ENCODE data around the gene UNC5A. TPM values are rescaled to one million over a fixed set of nuclear protein-coding genes. Genes with fewer than 3 reads are reported as not detected.

Gene UNC5A
- total and polyA plus RNA-seq, 7 experiments from 2014 or later = not detected

GRCh38 chr5:176847726-176848290 is 37.4 kb downstream of the UNC5A start:
- POLR2A ChIA-PET = no interaction called here
- H3K4me3 ChIP-seq (ENCODE audit: low read length) = no peak overlapping the region
- intact Hi-C loops (cut with micrococcal nuclease) = no loop called here

GRCh38 chr5:176848651-176849050 is 38.3 kb downstream of the UNC5A start:
- Mint-ChIP-seq H3K9me3 (no peaks in the 10 kb centered on the region), H3K4me1 (peaks cover 0 to 3% (median 0%) of the 10 kb centered on the region in 7 donors), H3K27ac (no peak overlapping the region), H3K36me3 (no peaks in the 10 kb centered on the region), H3K4me3 (no peak overlapping the region), H3K27me3 (peaks cover 9 to 46% (median 23%) of the 10 kb centered on the region in 5 donors)
- DNase-seq (no peak), ATAC-seq (no peak)
- Histone ChIP-seq H3K27ac (ENCODE audit: low read depth, low read length) (no peak overlapping the region), H3K27me3 (ENCODE audit: control insufficient read depth in 2 of 2, insufficient read depth in 2 of 2, low read length in 2 of 2) (no peaks in the 10 kb centered on the region), H3K4me1 (ENCODE audit: control insufficient read depth in 2 of 2, insufficient read depth in 2 of 2, low read length in 2 of 2) (no peaks in the 10 kb centered on the region), H3K4me3 (ENCODE audit: low read length) (no peak overlapping the region), H3K9me3 (ENCODE audit: control insufficient read depth in 2 of 3, low read length in 3 of 3) (no peaks in the 10 kb centered on the region), H3K36me3 (ENCODE audit: control insufficient read depth in 2 of 3, insufficient read depth in 3 of 3, low read length in 3 of 3) (no peaks in the 10 kb centered on the region)
- CTCF ChIA-PET = no interaction called here
- POLR2A ChIA-PET = no interaction called here
- intact Hi-C loops (cut with micrococcal nuclease) = no loop called here

More at GRCh38 chr5:176847726-176848290, 37.4 kb downstream of the UNC5A start:
- Mint-ChIP-seq H3K4me3 (no peak overlapping the region), H3K4me1 (peaks cover 0 to 3% (median 0%) of the 10 kb centered on the region in 7 donors), H3K36me3 (no peaks in the 10 kb centered on the region), H3K27ac (no peak overlapping the region), H3K27me3 (peaks cover 9 to 45% (median 23%) of the 10 kb centered on the region in 5 donors), H3K9me3 (no peaks in the 10 kb centered on the region)
- no peaks in the 10 kb centered on the region for H3K36me3 ChIP-seq (ENCODE audit: control insufficient read depth in 2 of 3, insufficient read depth in 3 of 3, low read length in 3 of 3)
- ATAC-seq (no peak), DNase-seq (no peak)
- no peaks in the 10 kb centered on the region for H3K27me3 ChIP-seq (ENCODE audit: control insufficient read depth in 2 of 2, insufficient read depth in 2 of 2, low read length in 2 of 2)
- no peak overlapping the region for H3K27ac ChIP-seq (ENCODE audit: low read depth, low read length)
- no peaks in the 10 kb centered on the region for H3K4me1 ChIP-seq (ENCODE audit: control insufficient read depth in 2 of 2, insufficient read depth in 2 of 2, low read length in 2 of 2)
- CTCF ChIA-PET = no interaction called here
- no peaks in the 10 kb centered on the region for H3K9me3 ChIP-seq (ENCODE audit: control insufficient read depth in 2 of 3, low read length in 3 of 3)

GRCh38 chr5:176849611-176850227 is 39.4 kb downstream of the UNC5A start:
- Histone ChIP-seq H3K9me3 (ENCODE audit: control insufficient read depth in 2 of 3, low read length in 3 of 3) (no peaks in the 10 kb centered on the region), H3K4me1 (ENCODE audit: control insufficient read depth in 2 of 2, insufficient read depth in 2 of 2, low read length in 2 of 2) (no peaks in the 10 kb centered on the region), H3K36me3 (ENCODE audit: control insufficient read depth in 2 of 3, insufficient read depth in 3 of 3, low read length in 3 of 3) (no peaks in the 10 kb centered on the region), H3K4me3 (ENCODE audit: low read length) (no peak overlapping the region), H3K27ac (ENCODE audit: low read depth, low read length) (no peak overlapping the region), H3K27me3 (ENCODE audit: control insufficient read depth in 2 of 2, insufficient read depth in 2 of 2, low read length in 2 of 2) (no peaks in the 10 kb centered on the region)
- H3K4me1 Mint-ChIP-seq = peaks cover 0 to 3% (median 0%) of the 10 kb centered on the region in 7 donors
- ATAC-seq = no peak
- CTCF ChIA-PET = no interaction called here
- intact Hi-C loops (cut with micrococcal nuclease) = no loop called here
- no peak for DNase-seq
- no peak overlapping the region for H3K4me3 Mint-ChIP-seq
- POLR2A ChIA-PET = interaction anchor here (0.6 kb wide), 1 partner anchor 168 kb away, joined by 3 read pairs; no protein-coding TSS in a partner anchor
- H3K36me3 Mint-ChIP-seq = no peaks in the 10 kb centered on the region
- H3K9me3 Mint-ChIP-seq = no peaks in the 10 kb centered on the region
- no peak overlapping the region for H3K27ac Mint-ChIP-seq
- peaks cover 9 to 40% (median 23%) of the 10 kb centered on the region in 5 donors for H3K27me3 Mint-ChIP-seq

- Mint-ChIP-seq H3K36me3 (no peaks in the 10 kb centered on the region), H3K9me3 (no peaks in the 10 kb centered on the region), H3K4me1 (peaks cover 0 to 3% (median 0%) of the 10 kb centered on the region in 7 donors), H3K27me3 (peaks cover 6 to 33% (median 16%) of the 10 kb centered on the region in 5 donors), H3K4me3 (no peak overlapping the region), H3K27ac (no peak overlapping the region)
- no peak for DNase-seq
- Histone ChIP-seq H3K9me3 (ENCODE audit: control insufficient read depth in 2 of 3, low read length in 3 of 3) (no peaks in the 10 kb centered on the region), H3K4me3 (ENCODE audit: low read length) (no peak overlapping the region), H3K27ac (ENCODE audit: low read depth, low read length) (no peak overlapping the region), H3K4me1 (ENCODE audit: control insufficient read depth in 2 of 2, insufficient read depth in 2 of 2, low read length in 2 of 2) (no peaks in the 10 kb centered on the region), H3K27me3 (ENCODE audit: control insufficient read depth in 2 of 2, insufficient read depth in 2 of 2, low read length in 2 of 2) (no peaks in the 10 kb centered on the region), H3K36me3 (ENCODE audit: control insufficient read depth in 2 of 3, insufficient read depth in 3 of 3, low read length in 3 of 3) (no peaks in the 10 kb centered on the region)
- no peak for ATAC-seq
- ChIA-PET CTCF (no interaction called here), POLR2A (no interaction called here)
- intact Hi-C loops (cut with micrococcal nuclease) = no loop called here
These were observed 40.2 kb downstream of the UNC5A start for GRCh38 chr5:176850371-176851245.

GRCh38 chr5:176851380-176851779 is 41.0 kb downstream of the UNC5A start:
- H3K9me3 ChIP-seq (ENCODE audit: control insufficient read depth in 2 of 3, low read length in 3 of 3) = no peaks in the 10 kb centered on the region
- no peak for ATAC-seq
- Mint-ChIP-seq H3K36me3 (no peaks in the 10 kb centered on the region), H3K27ac (no peak overlapping the region), H3K27me3 (peaks cover 0 to 25% (median 12%) of the 10 kb centered on the region in 5 donors), H3K4me3 (no peak overlapping the region), H3K9me3 (no peaks in the 10 kb centered on the region), H3K4me1 (peaks cover 0 to 3% (median 0%) of the 10 kb centered on the region in 7 donors)
- ChIA-PET POLR2A (interaction anchor here (0.6 kb wide), 1 partner anchor 1450 kb away, joined by 4 read pairs; no protein-coding TSS in a partner anchor), CTCF (no interaction called here)
- H3K4me1 ChIP-seq (ENCODE audit: control insufficient read depth in 2 of 2, insufficient read depth in 2 of 2, low read length in 2 of 2) = no peaks in the 10 kb centered on the region
- no peak overlapping the region for H3K4me3 ChIP-seq (ENCODE audit: low read length)
- H3K36me3 ChIP-seq (ENCODE audit: control insufficient read depth in 2 of 3, insufficient read depth in 3 of 3, low read length in 3 of 3) = no peaks in the 10 kb centered on the region
- H3K27me3 ChIP-seq (ENCODE audit: control insufficient read depth in 2 of 2, insufficient read depth in 2 of 2, low read length in 2 of 2) = no peaks in the 10 kb centered on the region
- intact Hi-C loops (cut with micrococcal nuclease) = no loop called here
- no peak for DNase-seq
- H3K27ac ChIP-seq (ENCODE audit: low read depth, low read length) = no peak overlapping the region

- ChIA-PET CTCF (no interaction called here), POLR2A (interaction anchor here (0.6 kb wide), 1 partner anchor 1450 kb away, joined by 4 read pairs; no protein-coding TSS in a partner anchor)
- intact Hi-C loops (cut with micrococcal nuclease) = no loop called here
- Mint-ChIP-seq H3K36me3 (no peaks in the 10 kb centered on the region), H3K27me3 (peaks cover 0 to 26% (median 13%) of the 10 kb centered on the region in 5 donors), H3K9me3 (no peaks in the 10 kb centered on the region), H3K4me3 (no peak overlapping the region), H3K27ac (no peak overlapping the region), H3K4me1 (peaks cover 0 to 3% (median 0%) of the 10 kb centered on the region in 7 donors)
- Histone ChIP-seq H3K4me1 (ENCODE audit: control insufficient read depth in 2 of 2, insufficient read depth in 2 of 2, low read length in 2 of 2) (no peaks in the 10 kb centered on the region), H3K27me3 (ENCODE audit: control insufficient read depth in 2 of 2, insufficient read depth in 2 of 2, low read length in 2 of 2) (no peaks in the 10 kb centered on the region), H3K36me3 (ENCODE audit: control insufficient read depth in 2 of 3, insufficient read depth in 3 of 3, low read length in 3 of 3) (no peaks in the 10 kb centered on the region), H3K9me3 (ENCODE audit: control insufficient read depth in 2 of 3, low read length in 3 of 3) (no peaks in the 10 kb centered on the region), H3K4me3 (ENCODE audit: low read length) (no peak overlapping the region), H3K27ac (ENCODE audit: low read depth, low read length) (no peak overlapping the region)
- ATAC-seq (no peak), DNase-seq (no peak)
These were observed 41.7 kb downstream of the UNC5A start for GRCh38 chr5:176851871-176852658.

Data from naive thymus-derived CD4-positive, alpha-beta T cell (primary cell).